Activated CD4-positive, alpha-beta T cell treated with anti-CD3 and anti-CD28 coated beads, Interleukin-2, amount 50 U/mL, for 48 hours (primary cell): ENCODE results near the gene FAM83E.
"Not testable (repeated sequence)": the region's sequence is repeated elsewhere in the genome, so short reads cannot be mapped to it uniquely, and the experiment has no call there.

Experiments
- DNase-seq, 2 experiments: peaks; one replicate each; pipeline ENCODE4 v3.0.0-alpha.2; 2020

Gene FAM83E

GRCh38 chr19:48639483-48640375 is 24.9 kb upstream of the FAM83E start:
- DNase-seq = no peak

DNA sequence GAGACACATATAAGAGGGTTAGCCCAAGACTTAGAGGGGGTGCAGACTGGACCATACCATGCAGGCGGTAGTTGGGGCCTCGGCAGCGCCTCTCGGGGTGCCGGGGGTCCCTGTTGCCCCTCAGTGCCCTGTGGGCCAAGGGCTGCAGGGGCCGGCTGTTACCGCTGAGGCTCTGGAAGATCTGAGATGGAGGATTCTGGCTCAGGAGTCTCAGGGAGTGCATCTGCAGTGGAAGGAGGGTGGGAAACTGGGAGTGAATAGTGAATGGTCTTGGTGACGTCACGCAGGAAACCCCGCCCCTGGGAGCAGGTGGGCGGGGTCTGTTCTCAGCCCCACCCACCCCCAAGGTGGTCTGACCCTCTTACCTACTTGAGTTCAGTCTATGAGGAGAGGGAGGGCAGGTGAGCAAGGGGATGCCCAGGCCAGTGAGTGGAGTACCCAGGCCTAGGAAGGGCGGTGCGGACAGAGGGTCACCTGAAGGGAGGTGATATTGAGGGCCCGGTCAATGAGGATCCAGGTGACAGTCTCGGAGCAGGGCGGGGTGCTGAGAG is 24.0 kb upstream of the FAM83E start:
- no peak for DNase-seq

- peak; percentile 65 to 74 for DNase-seq
These were observed 23.3 kb upstream of the FAM83E start for GRCh38 chr19:48637948-48638830.

GRCh38 chr19:48637449-48637947 is 22.6 kb upstream of the FAM83E start:
- DNase-seq = peak; percentile 99

- DNase-seq = no peak
These were observed 22.1 kb upstream of the FAM83E start, which contains the start of gene DBP for GRCh38 chr19:48636859-48637448. DBP (minus strand) TSS chr19:48637379; CDS start chr19:48636994, 385 bp downstream.

- DNase-seq = no peak
These were observed 21.3 kb upstream of the FAM83E start for GRCh38 chr19:48635966-48636858.

- peak; percentile 72 to 73 for DNase-seq
These were observed 20.5 kb upstream of the FAM83E start for GRCh38 chr19:48635263-48635965.

DNA sequence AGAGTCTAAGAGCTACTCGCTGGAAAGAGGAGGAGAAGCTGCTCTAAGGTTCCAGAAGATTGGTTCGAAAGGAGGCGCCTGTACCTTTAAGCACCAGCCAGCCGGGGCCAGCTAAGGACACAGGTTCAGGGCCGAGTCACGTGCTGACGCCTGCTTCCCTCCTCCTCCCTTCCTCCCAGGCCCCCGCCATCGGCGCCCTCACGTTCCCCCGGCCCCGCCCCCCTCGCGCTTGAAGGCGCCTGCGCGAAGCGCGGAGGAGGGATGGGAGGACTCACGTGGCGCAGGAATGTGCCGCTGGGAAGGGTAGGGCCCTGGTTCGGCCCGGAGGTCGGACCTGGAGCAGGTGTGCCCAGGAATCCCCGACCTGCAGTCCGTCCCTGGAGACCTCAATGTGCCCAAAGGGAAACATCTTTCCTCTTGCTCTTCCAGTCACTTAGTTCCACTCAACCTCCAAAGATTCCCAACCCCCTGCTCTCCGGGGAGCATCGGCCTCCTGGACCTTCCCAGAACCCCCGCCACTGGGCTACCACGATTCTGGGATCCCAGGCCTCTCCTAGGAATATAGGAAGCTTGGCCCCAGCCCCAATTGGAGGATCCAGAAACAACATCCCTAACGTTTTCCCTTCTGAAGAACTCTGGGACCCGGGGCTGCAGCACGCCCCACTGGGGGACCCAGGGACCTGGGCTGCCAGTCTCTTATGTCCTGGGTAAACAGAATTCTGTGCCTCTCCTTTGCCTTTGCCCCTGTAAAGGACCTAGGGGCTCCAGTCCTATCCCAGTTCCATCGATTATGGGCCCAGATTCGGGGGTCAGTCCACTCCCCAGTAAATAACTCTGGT is 19.8 kb upstream of the FAM83E start:
- peak; percentile 95 to 96 for DNase-seq

DNA sequence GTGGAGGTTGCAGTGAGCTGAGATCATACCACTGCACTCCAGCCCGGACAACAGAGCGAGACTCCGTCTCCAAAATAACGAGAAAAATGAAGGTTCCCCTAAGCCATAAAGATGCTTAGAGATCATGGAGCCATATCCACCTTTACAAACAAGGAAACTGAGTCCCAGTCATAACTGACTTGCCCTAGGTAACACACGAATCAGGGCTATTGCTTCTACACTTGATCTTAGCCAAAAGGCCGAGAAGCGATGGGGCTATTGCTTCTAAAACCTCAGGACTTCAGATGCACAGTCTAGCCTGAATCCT is 19.1 kb upstream of the FAM83E start:
- DNase-seq = no peak

GRCh38 chr19:48633148-48634035 is 18.5 kb upstream of the FAM83E start:
- no peak for DNase-seq

GRCh38 chr19:48632692-48633147 is 17.8 kb upstream of the FAM83E start:
- DNase-seq = no peak

- DNase-seq = not testable (repeated sequence)
These were observed 17.4 kb upstream of the FAM83E start for GRCh38 chr19:48632286-48632685.

DNA sequence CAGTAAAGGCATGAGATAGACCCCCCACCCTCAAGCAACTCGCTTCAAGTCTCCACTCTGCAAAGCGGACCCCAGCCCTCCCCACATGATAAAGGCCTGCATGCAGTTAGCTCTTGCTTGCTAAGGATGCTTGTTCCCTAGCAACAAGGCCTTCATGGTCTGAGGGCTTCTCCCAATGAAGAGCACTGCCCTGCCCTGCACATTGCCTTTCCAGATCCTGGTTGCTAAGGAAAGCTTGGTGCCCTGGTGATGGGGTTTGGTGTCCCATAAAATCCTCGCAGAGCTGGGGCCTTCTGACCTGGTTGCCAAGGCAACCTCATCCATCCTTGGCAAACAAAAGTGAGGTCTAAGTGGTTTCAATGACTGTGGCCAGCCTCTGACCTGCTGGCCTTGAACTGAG is 16.3 kb upstream of the FAM83E start:
- no peak for DNase-seq

GRCh38 chr19:48630296-48631063 is 15.6 kb upstream of the FAM83E start:
- no peak for DNase-seq

DNA sequence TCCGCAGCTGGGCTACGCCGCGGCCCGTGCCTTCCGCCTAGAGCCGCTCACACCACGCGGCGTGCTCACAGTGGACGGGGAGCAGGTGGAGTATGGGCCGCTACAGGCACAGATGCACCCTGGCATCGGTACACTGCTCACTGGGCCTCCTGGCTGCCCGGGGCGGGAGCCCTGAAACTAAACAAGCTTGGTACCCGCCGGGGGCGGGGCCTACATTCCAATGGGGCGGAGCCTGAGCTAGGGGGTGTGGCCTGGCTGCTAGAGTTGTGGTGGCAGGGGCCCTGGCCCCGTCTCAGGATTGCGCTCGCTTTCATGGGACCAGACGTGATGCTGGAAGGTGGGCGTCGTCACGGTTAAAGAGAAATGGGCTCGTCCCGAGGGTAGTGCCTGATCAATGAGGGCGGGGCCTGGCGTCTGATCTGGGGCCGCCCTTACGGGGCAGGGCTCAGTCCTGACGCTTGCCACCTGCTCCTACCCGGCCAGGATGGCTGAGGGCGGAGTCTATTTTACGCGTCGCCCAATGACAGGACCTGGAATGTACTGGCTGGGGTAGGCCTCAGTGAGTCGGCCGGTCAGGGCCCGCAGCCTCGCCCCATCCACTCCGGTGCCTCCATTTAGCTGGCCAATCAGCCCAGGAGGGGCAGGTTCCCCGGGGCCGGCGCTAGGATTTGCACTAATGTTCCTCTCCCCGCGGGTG is 14.9 kb upstream of the FAM83E start:
- DNase-seq = no peak

DNA sequence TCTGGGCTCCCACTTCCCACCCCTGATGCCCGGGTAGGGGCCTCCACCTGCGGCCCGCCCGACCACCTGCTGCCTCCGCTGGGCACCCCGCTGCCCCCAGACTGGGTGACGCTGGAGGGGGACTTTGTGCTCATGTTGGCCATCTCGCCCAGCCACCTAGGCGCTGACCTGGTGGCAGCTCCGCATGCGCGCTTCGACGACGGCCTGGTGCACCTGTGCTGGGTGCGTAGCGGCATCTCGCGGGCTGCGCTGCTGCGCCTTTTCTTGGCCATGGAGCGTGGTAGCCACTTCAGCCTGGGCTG is 14.4 kb upstream of the FAM83E start:
- no peak for DNase-seq

GRCh38 chr19:48628486-48629296 is 13.8 kb upstream of the FAM83E start:
- DNase-seq = no peak
